ENCODE data around the gene THPO.

DNA sequence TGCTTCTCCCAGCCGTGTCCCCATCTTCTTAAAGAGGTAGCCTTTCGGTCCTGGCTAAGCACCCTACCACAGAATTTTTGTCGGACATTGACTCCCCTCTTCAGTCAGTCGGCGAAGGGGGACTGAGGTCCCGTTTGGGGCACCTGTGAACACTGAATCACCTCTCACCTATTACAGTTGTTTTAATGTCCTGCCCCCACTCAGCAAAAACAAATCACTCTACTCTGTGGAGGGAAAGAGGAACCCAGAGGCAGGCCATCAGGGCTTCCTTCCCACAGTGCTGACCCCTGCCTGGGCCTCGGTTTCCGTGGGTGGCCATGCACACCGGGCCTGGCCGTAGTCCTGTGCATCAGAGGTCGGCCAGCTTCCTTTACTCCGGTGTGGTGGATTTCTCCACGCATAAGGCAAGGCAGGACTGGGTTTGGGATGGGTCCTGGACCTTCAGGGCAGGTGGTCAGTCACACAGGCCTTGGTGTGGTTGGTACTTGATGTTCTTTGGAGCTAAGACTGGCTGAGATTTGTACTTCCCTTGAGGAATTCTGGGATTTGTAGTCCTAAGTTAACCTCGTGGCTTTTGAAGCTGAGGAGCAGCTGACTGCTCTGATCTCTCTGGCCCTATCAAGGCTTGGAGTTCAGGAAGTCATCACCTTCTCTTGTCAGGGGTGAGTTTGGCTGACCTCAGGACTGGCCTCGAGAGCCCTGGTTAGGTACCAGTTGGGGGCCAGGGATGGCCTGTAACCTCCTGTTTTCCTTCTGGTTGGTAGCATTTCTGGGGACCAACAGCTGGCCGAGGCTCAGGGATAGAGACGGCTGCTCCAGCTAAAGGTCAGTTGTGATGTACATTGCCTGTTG is 41.2 kb downstream of the THPO start:
- TF ChIP-seq POLR2A (IDR thresholded peaks at IDR 0.05; ENCODE audit: low read length) (no peak), GATA1 (IDR thresholded peaks at IDR 0.05; ENCODE audit: low read depth, low read length) (no peak)

Data from erythroblast (primary cell).